ENCODE data around the gene ZBTB43. TPM values are rescaled to one million over a fixed set of nuclear protein-coding genes. Genes with fewer than 3 reads are reported as not detected.

ZBTB43 gene
- total and polyA plus RNA-seq, 10 of the 15 experiments (the other 5 are each of a cell fraction or from before 2014, with no cell fraction given), result 2.4 to 19.3 (median 8.7) TPM

GRCh38 chr9:126834672-126835071 lies 29.8 kb downstream of the ZBTB43 start:
- Histone ChIP-seq H2AFZ (ENCODE audit: control insufficient read depth, low read depth, low read length) (no peak overlapping the region), H3K4me1 (ENCODE audit: control insufficient read depth, insufficient read depth, low read length) (peaks cover 57% of the 10 kb centered on the region), H3K4me2 (ENCODE audit: control insufficient read depth, insufficient read depth) (no peak overlapping the region), H4K20me1 (ENCODE audit: control insufficient read depth, insufficient read depth) (no peaks in the 10 kb centered on the region; the same call in none of the 2 replicates), H3K9me3 (replicated peaks; ENCODE audit: control insufficient read depth, insufficient read depth, low read length) (no peaks in the 10 kb centered on the region), H3K4me3 (no peak overlapping the region), H3K27me3 (replicated peaks in 1 of 2; ENCODE audit: control insufficient read depth in 2 of 2, insufficient read depth in 2 of 2, low read length in 1 of 2) (no peaks in the 10 kb centered on the region), H3K27ac (ENCODE audit: control insufficient read depth, insufficient read depth) (no peak overlapping the region), H3K79me2 (ENCODE audit: control insufficient read depth, insufficient read depth, low read length) (peaks cover 32% of the 10 kb centered on the region), H3K36me3 (ENCODE audit: control insufficient read depth in 2 of 2, insufficient read depth in 2 of 2, low read length in 1 of 2) (peaks cover 7 to 22% of the 10 kb centered on the region in 2 experiments), H3K9ac (ENCODE audit: control insufficient read depth, insufficient read depth, low read length) (no peak overlapping the region)
- no TSS peak for BruUV-seq (replicated peaks)
- 50% methylated on average over 2 of the region's 2 CpGs for WGBS (ENCODE audit: insufficient coverage, insufficient replicate concordance, low lambda C conversion rate, missing lambda C conversion rate)
- intact Hi-C loops (cut with micrococcal nuclease; ENCODE audit: unreplicated experiment) (no loop called here), in situ Hi-C loops (cut with MboI) (no loop called here)
- FAIRE-seq (no peak), ATAC-seq (no peak), DNase-seq (ENCODE audit: low read depth, low spot score) (no peak)
- ChIA-PET CTCF (interaction anchor here (1.0 to 2.0 kb wide), 6 partner anchors 14 to 128 kb away, joined by 3 to 8 read pairs (median 4); no protein-coding TSS in a partner anchor), RAD21 (ENCODE audit: unreplicated experiment) (interaction anchor here (2.4 kb wide), 1 partner anchor 30 kb away, joined by 11 read pairs; the partner anchor contains the start of gene ZBTB43), POLR2A (interaction anchor here (0.9 to 1.9 kb wide), 4 partner anchors 9 to 30 kb away, joined by 3 to 9 read pairs (median 4); partner anchors contain the start of gene ZBTB43), SMC1A (ENCODE audit: uncharacterized antibody, unreplicated experiment) (interaction anchor here (1.1 to 1.7 kb wide), 5 partner anchors 11 to 29 kb away, joined by 3 to 10 read pairs (median 5); no protein-coding TSS in a partner anchor)
- TF ChIP-seq NR2C1 (IDR thresholded peaks at IDR 0.05) (no peak), RUNX3 (IDR thresholded peaks at IDR 0.05; ENCODE audit: low read length) (peak; percentile 61)

GRCh38 chr9:126836216-126836615 lies 31.4 kb downstream of the ZBTB43 start:
- ChIA-PET RAD21 (ENCODE audit: unreplicated experiment) (interaction anchor here (2.4 kb wide), 1 partner anchor 31 kb away, joined by 11 read pairs; the partner anchor contains the start of gene ZBTB43), POLR2A (interaction anchor here (0.9 kb wide), 1 partner anchor 9 kb away, joined by 3 read pairs; no protein-coding TSS in a partner anchor), CTCF (interaction anchor here (1.0 to 1.1 kb wide), 2 partner anchors 25 to 26 kb away, joined by 3 to 4 read pairs; no protein-coding TSS in a partner anchor), SMC1A (ENCODE audit: uncharacterized antibody, unreplicated experiment) (interaction anchor here (1.2 to 1.6 kb wide), 2 partner anchors 16 to 20 kb away, joined by 3 to 7 read pairs; no protein-coding TSS in a partner anchor)
- Histone ChIP-seq H3K4me3 (no peak overlapping the region), H3K9ac (ENCODE audit: control insufficient read depth, insufficient read depth, low read length) (no peak overlapping the region), H3K27me3 (replicated peaks in 1 of 2; ENCODE audit: control insufficient read depth in 2 of 2, insufficient read depth in 2 of 2, low read length in 1 of 2) (no peaks in the 10 kb centered on the region), H3K9me3 (replicated peaks; ENCODE audit: control insufficient read depth, insufficient read depth, low read length) (no peaks in the 10 kb centered on the region), H3K4me1 (ENCODE audit: control insufficient read depth, insufficient read depth, low read length) (peaks cover 66% of the 10 kb centered on the region), H3K4me2 (ENCODE audit: control insufficient read depth, insufficient read depth) (0 out of 2 replicates have a peak overlapping the region, but pooled peaks have one; percentile 50), H3K36me3 (ENCODE audit: control insufficient read depth in 2 of 2, insufficient read depth in 2 of 2, low read length in 1 of 2) (peaks cover 7 to 22% of the 10 kb centered on the region in 2 experiments), H4K20me1 (ENCODE audit: control insufficient read depth, insufficient read depth) (no peaks in the 10 kb centered on the region; the same call in none of the 2 replicates), H2AFZ (ENCODE audit: control insufficient read depth, low read depth, low read length) (no peak overlapping the region), H3K27ac (ENCODE audit: control insufficient read depth, insufficient read depth) (peak overlapping the region; percentile 40; the same call in 1 of the 2 replicates), H3K79me2 (ENCODE audit: control insufficient read depth, insufficient read depth, low read length) (peaks cover 30% of the 10 kb centered on the region)
- peak; percentile 37; the same call in 1 of the 2 replicates for TF ChIP-seq RUNX3 (IDR thresholded peaks at IDR 0.05; ENCODE audit: low read length)
- no peak for TF ChIP-seq ATF7 (IDR thresholded peaks at IDR 0.05; ENCODE audit: low read depth)
- TF ChIP-seq ZNF592 (IDR thresholded peaks at IDR 0.05), result no peak
- intact Hi-C loops (cut with micrococcal nuclease; ENCODE audit: unreplicated experiment) (no loop called here), in situ Hi-C loops (cut with MboI) (no loop called here)
- FAIRE-seq (no peak), DNase-seq (ENCODE audit: low read depth, low spot score) (no peak), ATAC-seq (no peak)
- 3% methylated on average over 2 of the region's 2 CpGs for WGBS (ENCODE audit: insufficient coverage, insufficient replicate concordance, low lambda C conversion rate, missing lambda C conversion rate)
- BruUV-seq (replicated peaks), result no TSS peak
